SU-DHL-6 (cell line): ENCODE data around the gene KCTD16.

Experiments
- EZH2phosphoT487 ChIP-seq: fragments of 200-600 bp; sonication (generic), shearing (Covaris generic); conservative IDR thresholded peaks from 2 replicates; pipeline ENCODE4 v1.6.1; 2018; ENCODE audit warnings: mild to moderate bottlenecking, antibody characterized with exemption, low read length, moderate library complexity, mixed read lengths
- TF ChIP-seq, protein P1 (sequence below): fragments of 200-600 bp; sonication (generic); IDR thresholded peaks from one replicate; pipeline ENCODE4 v1.5.1; 2017; ENCODE audit warnings: antibody characterized with exemption, mild to moderate bottlenecking, low read length, moderate library complexity; ENCODE audit not compliant: insufficient read depth, poor library complexity, severe bottlenecking

DNA sequence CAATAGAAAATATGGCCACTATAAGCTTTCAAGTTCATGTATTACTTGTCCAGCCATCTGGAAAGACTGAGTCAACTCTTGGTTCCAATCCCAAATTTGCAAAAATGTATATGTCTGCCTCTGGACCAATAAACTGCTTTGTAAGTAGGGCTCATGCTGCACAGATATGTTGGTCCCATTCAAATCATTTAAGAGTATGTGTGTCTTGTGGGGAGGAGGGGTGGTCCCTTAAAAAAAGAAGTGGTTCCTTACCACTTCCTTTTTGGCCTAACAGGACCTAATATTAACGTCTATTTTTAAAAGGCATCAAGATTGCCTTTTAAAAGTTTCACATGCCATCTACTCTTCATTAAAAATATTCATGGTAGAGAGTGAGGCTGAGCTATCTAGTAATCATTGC is 214.9 kb downstream of the KCTD16 start:
- TF ChIP-seq, protein P1, sequence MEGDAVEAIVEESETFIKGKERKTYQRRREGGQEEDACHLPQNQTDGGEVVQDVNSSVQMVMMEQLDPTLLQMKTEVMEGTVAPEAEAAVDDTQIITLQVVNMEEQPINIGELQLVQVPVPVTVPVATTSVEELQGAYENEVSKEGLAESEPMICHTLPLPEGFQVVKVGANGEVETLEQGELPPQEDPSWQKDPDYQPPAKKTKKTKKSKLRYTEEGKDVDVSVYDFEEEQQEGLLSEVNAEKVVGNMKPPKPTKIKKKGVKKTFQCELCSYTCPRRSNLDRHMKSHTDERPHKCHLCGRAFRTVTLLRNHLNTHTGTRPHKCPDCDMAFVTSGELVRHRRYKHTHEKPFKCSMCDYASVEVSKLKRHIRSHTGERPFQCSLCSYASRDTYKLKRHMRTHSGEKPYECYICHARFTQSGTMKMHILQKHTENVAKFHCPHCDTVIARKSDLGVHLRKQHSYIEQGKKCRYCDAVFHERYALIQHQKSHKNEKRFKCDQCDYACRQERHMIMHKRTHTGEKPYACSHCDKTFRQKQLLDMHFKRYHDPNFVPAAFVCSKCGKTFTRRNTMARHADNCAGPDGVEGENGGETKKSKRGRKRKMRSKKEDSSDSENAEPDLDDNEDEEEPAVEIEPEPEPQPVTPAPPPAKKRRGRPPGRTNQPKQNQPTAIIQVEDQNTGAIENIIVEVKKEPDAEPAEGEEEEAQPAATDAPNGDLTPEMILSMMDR = no peak
- TF ChIP-seq EZH2phosphoT487 = no peak
